ENCODE results near the gene HSPA1A. TPM values are rescaled to one million over a fixed set of nuclear protein-coding genes. Genes with fewer than 3 reads are reported as not detected.
"Not testable (repeated sequence)": the region's sequence is repeated elsewhere in the genome, so short reads cannot be mapped to it uniquely, and the experiment has no call there.

The HSPA1A gene
- total and polyA plus RNA-seq, 3 donors from 2014 or later: 90.4 to 151 (median 113) TPM

DNA sequence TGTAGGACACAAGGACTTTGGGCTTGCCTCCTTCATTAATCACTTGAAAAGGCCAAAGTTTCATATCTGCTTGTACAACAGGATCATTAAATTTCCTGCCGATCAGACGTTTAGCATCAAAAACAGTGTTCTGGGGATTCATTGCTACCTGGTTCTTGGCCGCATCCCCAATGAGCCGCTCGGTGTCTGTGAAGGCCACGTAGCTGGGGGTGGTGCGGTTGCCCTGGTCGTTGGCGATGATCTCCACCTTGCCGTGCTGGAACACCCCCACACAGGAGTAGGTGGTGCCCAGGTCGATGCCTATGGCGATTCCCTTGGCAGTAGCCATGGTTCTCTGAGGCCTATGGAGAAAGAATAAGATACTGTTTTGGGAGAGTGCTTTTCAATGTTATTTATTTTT lies 3.7 kb upstream of the HSPA1A start:
- H3K9me3 ChIP-seq: no peaks in the 10 kb centered on the region
- no peaks in the 10 kb centered on the region for H3K27me3 ChIP-seq
- 92 to 96% methylated on average over 12 of the region's 12 CpGs for WGBS, 2 donors
- TF ChIP-seq POLR2A (IDR thresholded peaks at IDR 0.05): no peak
- TF ChIP-seq, protein P1, sequence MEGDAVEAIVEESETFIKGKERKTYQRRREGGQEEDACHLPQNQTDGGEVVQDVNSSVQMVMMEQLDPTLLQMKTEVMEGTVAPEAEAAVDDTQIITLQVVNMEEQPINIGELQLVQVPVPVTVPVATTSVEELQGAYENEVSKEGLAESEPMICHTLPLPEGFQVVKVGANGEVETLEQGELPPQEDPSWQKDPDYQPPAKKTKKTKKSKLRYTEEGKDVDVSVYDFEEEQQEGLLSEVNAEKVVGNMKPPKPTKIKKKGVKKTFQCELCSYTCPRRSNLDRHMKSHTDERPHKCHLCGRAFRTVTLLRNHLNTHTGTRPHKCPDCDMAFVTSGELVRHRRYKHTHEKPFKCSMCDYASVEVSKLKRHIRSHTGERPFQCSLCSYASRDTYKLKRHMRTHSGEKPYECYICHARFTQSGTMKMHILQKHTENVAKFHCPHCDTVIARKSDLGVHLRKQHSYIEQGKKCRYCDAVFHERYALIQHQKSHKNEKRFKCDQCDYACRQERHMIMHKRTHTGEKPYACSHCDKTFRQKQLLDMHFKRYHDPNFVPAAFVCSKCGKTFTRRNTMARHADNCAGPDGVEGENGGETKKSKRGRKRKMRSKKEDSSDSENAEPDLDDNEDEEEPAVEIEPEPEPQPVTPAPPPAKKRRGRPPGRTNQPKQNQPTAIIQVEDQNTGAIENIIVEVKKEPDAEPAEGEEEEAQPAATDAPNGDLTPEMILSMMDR (IDR thresholded peaks at IDR 0.05): no peak
- H3K36me3 ChIP-seq (ENCODE audit: low read depth, missing control alignments): no peaks in the 10 kb centered on the region
- no peak overlapping the region for H3K27ac ChIP-seq
- H3K4me1 ChIP-seq: peaks cover 12% of the 10 kb centered on the region
- no peak overlapping the region for H3K4me3 ChIP-seq
- no peak for DNase-seq
- intact Hi-C loops (cut with DNase I; ENCODE audit: low total_unique reads): no loop called here

DNA sequence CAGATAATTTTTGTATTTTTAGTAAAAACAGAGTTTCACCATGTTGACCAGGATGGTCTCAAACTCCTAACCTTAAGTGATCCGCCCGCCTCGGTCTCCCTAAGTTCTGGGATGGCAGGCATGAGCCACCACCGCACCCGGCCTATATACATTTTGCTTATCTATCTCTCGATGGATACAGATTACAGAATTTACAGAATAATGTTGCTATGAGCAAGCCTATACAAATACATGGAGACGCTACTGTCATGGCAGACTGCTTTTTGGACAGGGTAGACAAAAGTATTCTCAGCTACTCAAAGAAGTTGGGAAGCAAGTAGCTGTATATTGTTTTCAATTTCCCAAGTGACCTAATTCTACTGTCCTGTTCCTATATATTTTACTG lies 1.9 kb upstream of the HSPA1A start:
- Histone ChIP-seq H3K4me3 (peak overlapping the region in 1 of 2 donors; percentile 70), H3K36me3 (ENCODE audit: low read depth, missing control alignments) (no peaks in the 10 kb centered on the region), H3K4me1 (peaks cover 9% of the 10 kb centered on the region), H3K9me3 (no peaks in the 10 kb centered on the region), H3K27me3 (no peaks in the 10 kb centered on the region), H3K27ac (peak overlapping the region; percentile 98 to 100)
- 69 to 79% methylated on average over 7 of the region's 7 CpGs for WGBS, 2 donors
- TF ChIP-seq, protein P1 (IDR thresholded peaks at IDR 0.05): no peak
- no peak for TF ChIP-seq POLR2A (IDR thresholded peaks at IDR 0.05)
- intact Hi-C loops (cut with DNase I; ENCODE audit: low total_unique reads): no loop called here
- DNase-seq: no peak

DNA sequence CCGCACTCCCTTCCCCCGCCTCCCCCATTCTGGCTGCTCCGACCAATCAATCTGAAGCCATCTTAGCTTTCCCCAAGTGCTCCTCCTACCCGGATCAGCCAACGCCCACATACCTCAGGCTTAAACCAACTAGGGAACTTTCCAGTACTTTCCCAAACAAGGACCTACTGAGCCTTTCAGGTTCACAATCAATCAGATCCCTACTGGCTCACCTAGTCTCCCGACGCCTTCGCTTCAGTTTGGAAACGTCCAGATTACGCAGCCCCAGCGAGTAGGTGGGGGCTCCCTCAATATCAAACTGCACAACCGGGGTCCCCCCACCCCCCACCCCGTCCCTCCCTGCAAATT lies 692 bp upstream of the HSPA1A start:
- peak; percentile 57 for TF ChIP-seq POLR2A (IDR thresholded peaks at IDR 0.05)
- TF ChIP-seq, protein P1 (IDR thresholded peaks at IDR 0.05): no peak
- H3K27me3 ChIP-seq: no peaks in the 10 kb centered on the region
- 0% methylated on average over 13 of the region's 13 CpGs for WGBS, 2 donors
- peak; percentile 97 for DNase-seq
- no peaks in the 10 kb centered on the region for H3K36me3 ChIP-seq (ENCODE audit: low read depth, missing control alignments)
- peak overlapping the region; percentile 98 to 100 for H3K27ac ChIP-seq
- no peaks in the 10 kb centered on the region for H3K9me3 ChIP-seq
- peak overlapping the region; percentile 39 to 70 for H3K4me3 ChIP-seq
- H3K4me1 ChIP-seq: peaks cover 12% of the 10 kb centered on the region
- intact Hi-C loops (cut with DNase I; ENCODE audit: low total_unique reads): no loop called here

DNA sequence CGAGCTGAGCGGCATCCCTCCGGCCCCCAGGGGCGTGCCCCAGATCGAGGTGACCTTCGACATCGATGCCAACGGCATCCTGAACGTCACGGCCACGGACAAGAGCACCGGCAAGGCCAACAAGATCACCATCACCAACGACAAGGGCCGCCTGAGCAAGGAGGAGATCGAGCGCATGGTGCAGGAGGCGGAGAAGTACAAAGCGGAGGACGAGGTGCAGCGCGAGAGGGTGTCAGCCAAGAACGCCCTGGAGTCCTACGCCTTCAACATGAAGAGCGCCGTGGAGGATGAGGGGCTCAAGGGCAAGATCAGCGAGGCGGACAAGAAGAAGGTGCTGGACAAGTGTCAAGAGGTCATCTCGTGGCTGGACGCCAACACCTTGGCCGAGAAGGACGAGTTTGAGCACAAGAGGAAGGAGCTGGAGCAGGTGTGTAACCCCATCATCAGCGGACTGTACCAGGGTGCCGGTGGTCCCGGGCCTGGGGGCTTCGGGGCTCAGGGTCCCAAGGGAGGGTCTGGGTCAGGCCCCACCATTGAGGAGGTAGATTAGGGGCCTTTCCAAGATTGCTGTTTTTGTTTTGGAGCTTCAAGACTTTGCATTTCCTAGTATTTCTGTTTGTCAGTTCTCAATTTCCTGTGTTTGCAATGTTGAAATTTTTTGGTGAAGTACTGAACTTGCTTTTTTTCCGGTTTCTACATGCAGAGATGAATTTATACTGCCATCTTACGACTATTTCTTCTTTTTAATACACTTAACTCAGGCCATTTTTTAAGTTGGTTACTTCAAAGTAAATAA lies 2.0 kb downstream of the HSPA1A start:
- H3K27me3 ChIP-seq; DNase-seq; H3K36me3 ChIP-seq (ENCODE audit: low read depth, missing control alignments); intact Hi-C loops (cut with DNase I; ENCODE audit: low total_unique reads); H3K9me3 ChIP-seq: not testable (repeated sequence)
- Histone ChIP-seq H3K4me1 (peaks cover 20% of the 10 kb centered on the region), H3K27ac (peak overlapping the region in 1 of 2 donors; percentile 71), H3K4me3 (peak overlapping the region in 1 of 2 donors; percentile 2)
- WGBS, 2 donors: 57 to 64% methylated on average over 12 to 16 of the region's 37 CpGs

DNA sequence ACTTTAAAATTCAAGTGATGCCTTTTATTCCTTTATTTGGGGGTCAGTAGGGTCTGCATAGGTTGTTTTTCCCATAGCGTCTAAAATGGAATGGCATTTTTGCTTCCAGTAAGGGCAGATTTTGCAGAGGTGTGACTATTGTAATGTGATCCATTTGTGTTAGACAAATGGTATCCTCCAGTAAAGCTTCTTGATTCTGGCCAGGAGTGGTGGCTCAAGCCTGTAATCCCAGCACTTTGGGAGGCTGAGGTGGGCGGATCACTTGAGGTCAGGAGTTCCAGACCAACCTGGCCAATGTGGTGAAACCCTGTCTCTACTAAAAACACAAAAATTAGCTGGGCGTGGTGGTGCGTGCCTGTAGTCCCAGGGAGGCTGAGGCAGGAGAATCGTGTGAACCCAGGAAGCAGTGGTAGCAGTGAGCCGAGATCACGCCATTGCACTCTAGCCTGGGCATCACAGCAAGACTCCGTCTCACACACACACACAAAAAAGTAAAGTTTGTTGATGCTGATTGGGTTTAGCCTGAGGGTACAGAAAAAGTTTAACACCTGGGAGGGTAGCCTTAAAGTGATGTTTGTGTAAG lies 2.7 kb downstream of the HSPA1A start:
- intact Hi-C loops (cut with DNase I; ENCODE audit: low total_unique reads); H3K9me3 ChIP-seq; H3K27me3 ChIP-seq; DNase-seq; H3K36me3 ChIP-seq (ENCODE audit: low read depth, missing control alignments): not testable (repeated sequence)
- 75 to 77% methylated on average over 8 of the region's 8 CpGs for WGBS, 2 donors
- peak overlapping the region in 1 of 2 donors; percentile 2 for H3K4me3 ChIP-seq
- peak overlapping the region; percentile 28 to 71 for H3K27ac ChIP-seq
- peaks cover 25% of the 10 kb centered on the region for H3K4me1 ChIP-seq

Data from testis (tissue), 3 donors.